NCI-H2171 (cell line): ENCODE results near the gene NUS1.
A peak's percentile ranks its signal among the peaks of the same experiment; 100 is the strongest.
"Not testable (repeated sequence)": the region's sequence is repeated elsewhere in the genome, so short reads cannot be mapped to it uniquely, and the experiment has no call there.

ENCODE experiments used
- DNase-seq: peaks from one replicate; lab custom pipeline; 2025; lab: John Stamatoyannopoulos, UW

Gene NUS1

GRCh38 chr6:117674991-117675657 lies at the start of gene NUS1:
Gene NUS1, plus strand, starts transcription at chr6:117675469. Its CDS starts 202 bp downstream, at chr6:117675671.
- peak; percentile 96 for DNase-seq

GRCh38 chr6:117627533-117627932 lies 47.7 kb upstream of the NUS1 start:
- DNase-seq, result no peak

DNA sequence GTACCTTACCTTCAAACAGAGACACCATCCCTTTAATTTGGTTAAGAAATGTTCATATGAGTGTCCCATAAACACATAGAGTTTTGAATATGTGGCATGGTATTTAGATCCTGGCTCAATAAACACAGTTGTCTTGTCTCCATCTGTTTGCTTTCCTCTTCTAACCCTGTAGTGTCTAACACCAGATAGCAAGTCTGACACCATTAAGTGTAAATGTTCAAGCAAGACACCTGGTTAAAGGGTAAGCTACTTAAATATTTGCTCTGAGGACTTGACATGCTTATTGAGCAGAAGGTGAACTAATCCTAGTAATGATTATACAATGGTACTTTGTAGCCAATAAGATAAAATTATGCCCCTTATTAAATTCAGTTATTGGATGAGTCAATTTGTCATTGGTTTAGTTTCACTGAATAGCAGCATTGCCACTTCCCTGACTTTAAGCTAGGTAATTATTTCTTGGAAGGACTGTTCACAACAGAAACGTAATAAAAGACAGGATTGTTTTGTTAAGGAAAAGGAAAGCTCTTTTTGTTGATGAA lies 46.1 kb upstream of the NUS1 start:
- no peak for DNase-seq

DNA sequence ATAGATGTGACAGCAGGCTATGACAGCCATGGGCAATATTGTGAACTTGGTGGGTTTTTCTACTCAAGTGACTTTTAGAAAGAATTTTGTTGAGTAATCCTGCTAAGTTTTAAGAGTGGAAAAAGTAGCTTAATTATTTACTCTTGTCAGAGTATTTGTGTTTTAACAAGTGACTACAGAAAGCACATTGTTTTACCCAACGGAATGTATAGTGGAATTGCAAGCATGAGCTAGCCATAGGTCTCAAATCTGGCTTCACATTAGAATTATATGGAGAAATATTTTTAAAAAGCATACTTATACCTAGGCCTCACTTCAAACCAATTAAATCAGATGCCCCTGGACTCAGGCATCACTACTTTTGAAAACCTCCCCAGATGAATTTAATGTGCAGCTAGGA lies 37.5 kb upstream of the NUS1 start:
- DNase-seq, result no peak

GRCh38 chr6:117642976-117643375 lies 32.3 kb upstream of the NUS1 start:
- no peak for DNase-seq

DNA sequence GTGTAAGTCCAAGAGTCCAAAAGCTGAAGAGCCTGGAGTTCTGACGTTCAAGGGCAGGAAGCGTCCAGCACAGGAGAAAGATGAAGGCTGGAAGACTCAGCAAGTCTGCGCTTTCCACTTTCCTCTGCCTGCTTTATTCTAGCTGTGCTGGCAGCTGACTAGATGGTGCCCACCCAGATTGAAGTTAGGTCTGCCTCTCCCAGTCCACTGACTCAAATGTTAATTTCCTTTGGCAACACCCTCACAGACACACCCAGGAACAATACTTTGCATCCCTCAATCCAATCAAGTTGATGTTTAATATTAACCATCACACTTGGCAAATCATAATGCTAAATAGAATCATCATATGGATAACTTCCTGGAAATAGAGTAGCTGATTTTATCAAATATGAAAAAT lies 23.3 kb upstream of the NUS1 start:
- DNase-seq, result not testable (repeated sequence)

DNA sequence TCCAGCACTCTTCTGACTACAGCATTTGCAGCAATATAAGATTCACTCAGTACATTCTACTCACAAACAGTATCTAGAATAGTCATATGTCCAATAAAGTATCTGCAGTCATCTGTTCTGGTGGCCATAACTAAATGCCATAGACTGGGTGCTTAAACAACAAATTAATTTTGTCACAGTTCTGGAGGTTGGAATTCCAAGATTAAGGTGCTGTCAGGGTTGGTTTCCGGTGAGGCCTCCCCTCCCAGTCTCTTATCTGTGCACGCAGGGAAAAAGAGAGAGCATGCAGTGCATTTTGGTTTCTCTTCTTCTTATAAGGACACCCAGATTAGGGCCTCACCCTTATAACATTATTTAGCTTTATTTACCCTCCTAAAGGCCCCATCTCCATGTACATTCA lies 21.3 kb upstream of the NUS1 start:
- no peak for DNase-seq

DNA sequence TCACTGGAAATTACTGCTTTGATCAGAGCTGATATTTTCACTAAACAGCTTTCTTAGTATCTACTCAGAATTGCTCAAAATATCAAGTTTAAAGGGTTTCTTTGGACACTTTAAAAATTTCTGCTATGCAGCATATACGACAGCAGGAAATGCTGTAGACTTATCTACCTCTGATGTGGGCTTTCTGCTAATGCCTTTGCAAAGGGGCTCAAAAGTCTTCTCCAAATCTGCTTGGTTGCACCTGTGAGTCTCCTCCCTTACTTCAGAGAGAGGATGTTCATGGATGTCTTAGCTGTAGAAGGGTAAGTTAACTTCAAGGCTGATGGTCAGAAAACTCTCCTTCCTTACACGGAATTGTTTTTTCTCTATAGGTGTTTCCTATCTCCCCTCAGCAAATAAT lies 19.9 kb upstream of the NUS1 start:
- DNase-seq, result no peak

DNA sequence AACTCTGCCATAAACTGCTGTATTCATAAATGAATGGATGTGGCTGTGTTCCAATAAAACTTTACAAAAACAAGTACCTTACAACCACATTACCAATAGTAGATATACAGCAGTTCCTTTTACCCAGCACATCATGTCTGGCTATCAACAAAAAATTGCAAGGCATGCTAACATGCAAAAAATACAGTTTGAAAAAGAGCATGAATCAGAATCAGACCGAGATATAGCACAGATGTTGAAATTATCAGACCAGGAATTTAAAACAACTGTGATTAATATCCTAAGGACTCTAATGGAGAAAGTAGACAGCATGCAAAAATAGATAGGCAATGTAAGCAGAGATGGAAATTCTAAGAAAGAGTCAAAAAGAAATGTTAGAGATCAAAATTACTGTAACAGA lies 8.4 kb upstream of the NUS1 start:
- DNase-seq, result no peak

DNA sequence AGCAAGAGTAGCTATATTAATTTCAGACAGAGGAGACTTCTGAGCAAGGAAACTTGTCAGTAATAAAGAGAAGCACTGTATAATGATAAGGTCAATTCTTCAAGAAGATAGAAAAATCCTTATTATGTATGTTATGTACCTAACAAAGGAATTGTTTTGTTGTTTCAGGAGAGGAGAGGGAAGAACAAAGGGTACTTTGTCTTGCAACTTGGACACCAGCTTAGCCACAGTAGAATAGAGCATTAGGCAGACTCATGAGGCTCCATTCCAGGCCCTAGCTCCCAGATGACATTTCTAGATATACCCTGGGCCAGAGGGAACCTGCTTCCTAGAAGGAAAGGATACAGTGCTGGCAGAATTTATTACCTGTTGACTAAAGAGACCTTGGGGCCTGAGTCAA lies 6.5 kb upstream of the NUS1 start:
- DNase-seq, result no peak

- DNase-seq, result no peak
Measured at GRCh38 chr6:117674503-117674902, 766 bp upstream of the NUS1 start.

GRCh38 chr6:117675658-117676301 lies 511 bp downstream of the NUS1 start:
- not testable (repeated sequence) for DNase-seq

- no peak for DNase-seq
Measured at GRCh38 chr6:117676577-117677218, 1.4 kb downstream of the NUS1 start.

- no peak for DNase-seq
Measured at GRCh38 chr6:117677553-117678141, 2.4 kb downstream of the NUS1 start.

DNA sequence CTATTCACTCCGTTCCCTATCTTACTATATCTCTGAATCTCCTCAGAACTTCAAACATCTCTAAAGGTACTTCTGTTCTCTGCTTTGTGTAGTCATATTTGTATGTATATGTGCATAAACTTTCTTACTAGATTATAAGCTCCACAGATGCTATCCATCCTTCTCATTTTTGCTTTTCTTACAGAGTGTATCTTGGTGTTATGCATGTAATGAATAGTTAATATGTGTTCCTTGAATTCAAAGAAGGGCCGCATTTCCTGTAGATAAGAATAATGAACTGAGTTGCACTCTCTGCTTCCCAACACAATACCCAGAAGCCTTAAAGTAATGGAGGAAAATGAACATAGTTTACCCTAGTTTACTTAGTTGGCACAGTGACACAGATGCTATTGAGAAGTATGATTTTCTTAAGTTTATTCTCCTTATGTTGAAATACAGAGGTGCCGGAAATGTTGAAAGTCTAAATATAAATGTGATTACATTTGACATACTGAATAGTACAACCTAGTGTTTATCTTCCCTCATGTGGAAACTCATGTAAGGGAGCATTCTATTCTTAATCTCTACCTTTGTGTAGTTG lies 6.0 kb downstream of the NUS1 start:
- DNase-seq, result no peak

DNA sequence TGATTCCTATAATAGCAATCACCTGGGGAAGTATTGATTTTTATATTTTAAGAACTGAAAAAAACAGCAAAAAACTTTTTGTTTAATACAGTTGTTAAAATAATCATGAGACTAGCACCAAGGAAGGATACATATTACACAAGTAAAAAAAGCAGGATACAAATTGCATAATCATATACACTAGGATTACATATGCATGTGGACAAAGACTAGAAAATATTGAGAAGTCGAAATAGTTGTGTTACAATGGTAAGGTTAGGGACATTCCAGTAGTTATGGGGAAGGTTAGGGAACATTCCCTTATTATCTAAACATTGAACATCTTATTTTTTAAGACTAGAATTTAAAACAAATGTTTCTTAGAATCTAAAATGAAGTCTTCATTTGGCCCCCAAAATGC lies 9.5 kb downstream of the NUS1 start:
- no peak for DNase-seq

GRCh38 chr6:117685359-117685758 lies 10.1 kb downstream of the NUS1 start:
- no peak for DNase-seq

DNA sequence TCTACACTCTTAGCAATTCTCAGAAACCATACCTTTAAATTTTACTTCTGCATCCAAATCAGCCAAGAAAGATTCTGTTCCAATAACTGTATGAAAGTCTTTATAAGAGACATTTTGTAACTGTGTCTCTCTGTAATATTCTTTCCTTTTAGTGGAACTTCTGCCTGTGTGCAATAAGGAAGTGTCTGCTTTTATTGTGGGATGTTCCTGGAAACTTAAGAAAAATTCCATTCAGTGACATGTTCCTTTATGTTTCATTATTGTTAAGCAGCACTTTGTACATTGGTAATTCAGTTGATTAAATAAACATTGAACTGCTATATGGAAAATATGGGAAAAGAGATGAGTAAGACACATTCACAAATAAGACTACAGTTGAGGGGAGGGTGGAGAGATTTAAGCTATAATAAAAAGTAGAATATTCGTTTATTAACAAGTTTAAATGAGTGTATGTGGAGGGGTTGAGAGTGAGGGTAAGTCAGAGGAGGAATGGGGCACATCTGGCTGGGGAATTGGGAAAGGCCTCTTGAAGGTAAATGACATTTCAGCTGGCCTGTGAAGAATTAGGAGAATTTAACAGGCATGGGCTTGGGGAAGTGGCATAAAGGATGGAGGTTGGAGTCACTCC lies 11.9 kb downstream of the NUS1 start:
- DNase-seq, result no peak

DNA sequence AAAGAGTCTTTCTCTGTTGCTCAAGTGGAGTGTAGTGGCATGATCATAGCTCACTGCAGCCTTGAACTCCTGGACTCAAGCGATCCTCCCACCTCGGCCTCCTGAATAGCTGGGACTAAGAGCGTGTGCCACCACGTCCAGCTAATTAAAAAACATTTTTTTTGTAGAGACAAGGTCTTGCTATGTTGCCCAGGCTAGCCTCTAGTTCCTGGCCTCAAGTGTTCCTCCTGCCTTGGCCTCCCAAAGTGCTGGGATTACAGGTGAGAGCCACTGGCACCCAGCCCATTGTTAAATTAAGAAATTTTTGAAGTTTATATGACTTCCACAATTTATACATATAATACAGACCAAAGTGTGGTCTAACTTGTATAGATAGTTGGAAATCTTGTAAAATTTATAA lies 14.3 kb downstream of the NUS1 start:
- DNase-seq, result not testable (repeated sequence)

DNA sequence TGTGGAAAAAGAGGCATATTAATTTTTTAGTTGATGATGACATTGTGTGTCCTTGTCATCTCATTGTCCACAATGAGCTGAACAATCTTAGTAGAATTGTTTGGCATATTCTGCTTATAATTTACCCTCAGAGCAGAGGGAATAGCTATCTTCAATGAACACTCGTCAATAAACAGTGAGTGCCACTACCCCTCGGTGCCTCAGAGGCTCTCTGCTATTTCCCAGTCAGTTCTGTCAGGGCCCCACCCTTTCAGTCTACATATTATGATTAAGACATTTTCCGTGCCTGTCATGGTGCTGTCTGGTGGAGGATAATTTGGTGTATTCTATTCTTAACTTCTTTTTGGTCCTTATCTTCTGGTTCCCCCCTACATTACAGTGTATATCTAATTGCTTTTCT lies 31.2 kb downstream of the NUS1 start:
- no peak for DNase-seq

DNA sequence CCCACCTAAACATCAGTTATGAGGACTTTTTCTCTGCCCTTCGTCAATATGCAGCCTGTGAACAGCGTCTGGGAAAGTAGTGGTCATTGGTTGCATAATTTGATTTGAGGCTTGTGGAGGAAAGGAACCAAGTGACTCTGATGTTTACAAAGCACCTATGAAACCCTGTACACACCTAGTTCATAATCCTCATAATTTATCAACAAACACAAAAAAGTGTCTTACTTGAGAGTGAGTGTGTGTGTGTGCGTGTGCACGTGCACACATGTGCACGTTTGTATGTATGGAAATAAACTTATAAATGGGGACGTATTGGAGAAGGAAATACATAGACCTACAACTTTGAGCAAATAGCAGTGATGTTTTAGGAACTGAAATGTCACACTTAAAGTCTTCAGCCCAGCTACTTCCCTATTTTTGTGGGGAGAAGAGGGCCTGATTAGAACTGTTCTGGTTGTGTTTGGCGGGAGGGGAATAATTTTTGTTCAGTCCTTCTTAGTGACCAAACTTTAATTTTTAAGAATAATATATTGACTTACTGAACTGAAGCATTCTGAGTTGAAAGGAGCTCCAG lies 31.8 kb downstream of the NUS1 start:
- not testable (repeated sequence) for DNase-seq

- no peak for DNase-seq
Measured at GRCh38 chr6:117711369-117711768, 36.1 kb downstream of the NUS1 start.
